HG03280 (cell line): ENCODE results near the gene ABHD1.
"Not testable (repeated sequence)": the region's sequence is repeated elsewhere in the genome, so short reads cannot be mapped to it uniquely, and the experiment has no call there.

Source experiments
- ATAC-seq: cut with Tn5 transposase; IDR thresholded peaks from one replicate; pipeline ENCODE4 v1.9.1; 2021; ENCODE audit warnings: mild to moderate bottlenecking, moderate library complexity; ENCODE audit not compliant: unreplicated experiment

The ABHD1 gene

DNA sequence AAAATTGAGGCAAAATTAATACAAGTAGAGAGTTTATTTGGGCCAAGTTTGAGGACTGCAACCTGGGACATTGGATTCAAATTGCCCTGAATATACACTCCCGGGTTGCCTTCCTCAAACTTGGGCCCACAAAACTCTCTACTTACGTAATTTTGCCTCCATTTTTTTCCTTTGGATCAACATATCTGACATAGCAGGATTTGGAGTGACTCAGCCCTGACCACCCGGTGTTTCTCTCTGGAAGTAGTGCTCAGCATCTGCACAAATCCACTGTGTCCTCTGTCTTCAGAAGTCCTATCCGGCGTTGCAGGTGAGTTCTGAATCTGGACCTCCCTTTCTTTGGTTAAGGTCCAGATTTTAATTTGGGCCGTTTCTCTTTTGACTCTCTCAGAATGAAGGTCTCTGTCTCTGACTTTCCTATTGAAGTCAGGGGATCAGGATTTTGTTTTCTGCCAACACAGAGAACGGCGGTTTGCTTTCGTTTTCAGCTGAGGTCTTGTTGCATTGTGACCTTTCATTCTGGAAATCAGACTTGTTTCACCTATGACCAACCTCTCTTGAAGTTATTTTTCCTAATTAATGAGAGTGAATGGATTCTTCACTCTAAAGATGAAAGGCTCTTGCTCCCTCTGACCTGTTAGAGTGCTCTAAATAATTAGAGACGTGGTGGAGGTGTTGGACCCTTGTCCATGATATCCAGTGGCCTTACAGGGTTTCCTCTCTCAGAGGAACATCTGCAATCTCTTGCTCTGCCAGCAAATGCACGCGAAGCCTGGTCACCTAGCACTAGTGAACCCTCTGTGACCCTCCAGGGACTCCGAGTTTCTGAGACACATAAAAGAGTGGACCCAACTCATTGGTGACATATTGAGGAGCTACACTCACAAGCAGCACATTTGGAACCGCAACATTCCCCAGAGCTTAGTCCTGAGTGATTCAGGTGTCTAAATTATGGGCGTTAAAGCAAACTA lies 38.8 kb downstream of the ABHD1 start:
- no peak for ATAC-seq

DNA sequence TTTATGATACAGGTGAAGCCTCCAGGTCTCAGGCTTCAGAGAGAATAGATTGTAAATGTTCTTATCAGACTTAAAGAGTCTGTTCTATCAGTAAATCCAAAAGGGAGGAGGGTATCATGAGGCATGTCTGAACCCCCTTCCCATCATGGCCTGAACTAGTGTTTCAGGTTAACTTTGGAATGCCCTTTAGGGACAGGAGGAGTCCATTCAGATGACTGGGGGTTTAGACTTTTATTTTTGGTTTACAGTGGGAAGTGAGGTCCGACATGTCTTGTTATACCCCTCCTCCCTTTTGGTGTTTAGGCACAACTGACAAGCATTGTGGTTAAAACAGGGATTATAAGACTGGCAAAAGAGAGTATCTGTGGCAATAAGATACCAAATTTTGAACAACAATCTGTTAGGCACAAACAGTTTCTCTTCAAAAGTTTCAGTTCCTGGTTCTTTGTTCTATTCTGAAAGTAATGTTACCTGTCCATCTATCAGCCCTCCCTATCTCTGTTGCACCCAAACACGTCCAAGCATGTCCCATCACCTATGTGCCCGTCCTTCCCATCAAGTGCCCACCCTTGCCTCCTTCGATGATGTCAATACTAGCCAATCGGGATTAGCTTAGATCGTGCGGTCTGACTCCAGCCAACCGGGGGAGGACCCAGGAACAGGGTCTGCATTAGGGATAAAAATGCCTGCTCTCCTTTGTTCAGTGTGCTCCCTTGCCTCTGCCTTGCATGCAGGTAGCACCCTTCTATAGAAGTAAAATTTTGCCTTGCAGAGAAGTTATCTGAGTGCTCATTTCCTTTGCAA lies 41.5 kb downstream of the ABHD1 start:
- peak; percentile 61 for ATAC-seq

DNA sequence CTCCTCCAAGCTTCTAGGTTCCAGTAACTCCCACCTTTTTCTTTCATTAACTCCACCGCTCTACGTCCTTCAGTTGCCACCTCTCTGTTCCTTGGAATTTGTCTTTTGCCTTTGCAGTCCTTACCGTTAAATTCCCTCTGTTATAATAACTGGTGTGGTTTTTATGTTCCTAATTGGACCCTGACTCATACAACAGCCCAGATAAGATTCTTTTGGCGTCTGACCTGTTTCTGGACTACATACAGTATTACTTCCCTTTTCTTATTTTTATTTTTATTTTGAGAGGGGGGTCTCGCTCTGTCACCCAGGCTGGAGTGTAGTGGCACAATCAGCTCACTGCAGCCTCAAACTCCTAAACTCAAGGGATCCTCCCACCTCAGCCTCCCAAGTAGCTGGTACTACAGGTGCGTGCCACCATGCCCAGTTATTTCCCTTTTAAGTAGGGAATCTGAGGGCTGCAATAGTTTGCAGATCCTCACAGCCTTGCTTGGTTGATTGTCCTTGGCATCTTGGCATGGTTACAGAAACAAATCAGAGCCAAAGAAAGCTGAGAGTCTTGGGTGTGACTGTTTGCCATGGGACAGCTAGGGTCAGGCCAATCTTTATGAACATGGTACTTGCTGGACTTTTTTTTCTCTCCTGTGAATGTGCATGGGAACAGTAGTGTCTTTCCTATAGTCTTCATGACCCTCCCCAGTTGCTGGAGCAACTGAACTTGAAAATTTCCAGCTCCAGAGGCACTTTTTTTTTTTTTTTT lies 47.1 kb downstream of the ABHD1 start:
- ATAC-seq: no peak

DNA sequence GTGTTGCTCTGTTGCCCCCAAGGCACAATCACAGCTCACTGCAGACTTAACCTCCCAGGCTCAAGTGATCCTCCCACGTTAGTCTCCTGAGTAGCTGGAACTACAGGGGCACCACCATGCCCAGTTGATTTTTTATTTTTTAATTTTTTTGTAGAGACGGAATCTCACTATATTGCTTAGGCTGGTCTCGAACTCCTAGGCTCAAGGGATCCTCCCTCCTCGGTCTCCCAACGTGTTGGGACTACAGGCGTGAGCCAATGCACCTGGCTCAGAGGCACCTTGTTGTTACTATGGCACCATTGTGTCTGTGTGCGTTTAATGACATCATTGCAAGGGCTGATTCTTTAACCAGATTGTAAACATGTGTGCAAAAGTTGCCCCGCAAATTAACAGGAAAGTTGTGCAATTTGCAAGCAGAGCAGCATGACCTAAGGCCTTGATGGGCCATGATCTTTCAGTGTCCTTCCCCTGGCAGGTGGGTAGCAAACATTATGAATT lies 47.8 kb downstream of the ABHD1 start:
- ATAC-seq: no peak

DNA sequence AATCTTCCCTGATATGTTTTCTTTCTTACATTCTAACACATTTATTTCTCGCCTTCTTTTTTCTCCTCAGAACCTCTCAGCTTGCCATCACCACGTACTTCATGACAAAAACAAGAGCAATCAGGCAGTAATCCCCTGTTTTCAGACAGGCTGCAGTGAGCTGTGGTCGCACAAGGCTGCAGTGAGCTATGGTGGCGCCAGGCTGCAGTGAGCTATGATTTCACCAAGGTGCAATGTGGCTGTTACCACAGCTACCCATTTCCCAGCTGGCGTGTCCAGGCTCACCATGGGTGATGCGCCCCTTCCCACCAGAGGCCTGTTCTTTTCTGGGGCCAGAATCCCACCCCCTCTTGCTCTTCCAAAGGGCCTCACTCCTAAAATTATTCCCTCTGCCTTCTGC lies 51.0 kb downstream of the ABHD1 start:
- ATAC-seq: no peak

DNA sequence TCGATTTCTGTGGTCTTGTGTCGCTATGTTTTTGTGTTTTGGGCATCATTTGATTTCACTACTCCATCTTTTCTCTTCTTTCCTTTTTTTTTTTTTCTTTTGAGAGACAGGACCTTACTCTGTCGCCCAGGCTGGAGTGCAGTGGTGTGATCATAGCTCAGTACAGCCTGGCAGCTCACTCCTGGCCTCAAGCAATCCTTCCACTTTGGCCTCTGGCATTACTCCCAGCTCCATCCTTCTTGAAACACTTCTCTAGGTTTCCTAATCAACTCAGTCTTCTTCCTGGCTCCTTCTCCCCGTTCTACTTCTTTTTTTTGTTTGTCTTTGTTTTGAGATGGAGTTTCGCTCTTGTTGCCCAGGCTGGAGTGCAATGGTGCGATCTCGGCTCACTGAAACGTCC lies 51.7 kb downstream of the ABHD1 start:
- ATAC-seq: no peak

DNA sequence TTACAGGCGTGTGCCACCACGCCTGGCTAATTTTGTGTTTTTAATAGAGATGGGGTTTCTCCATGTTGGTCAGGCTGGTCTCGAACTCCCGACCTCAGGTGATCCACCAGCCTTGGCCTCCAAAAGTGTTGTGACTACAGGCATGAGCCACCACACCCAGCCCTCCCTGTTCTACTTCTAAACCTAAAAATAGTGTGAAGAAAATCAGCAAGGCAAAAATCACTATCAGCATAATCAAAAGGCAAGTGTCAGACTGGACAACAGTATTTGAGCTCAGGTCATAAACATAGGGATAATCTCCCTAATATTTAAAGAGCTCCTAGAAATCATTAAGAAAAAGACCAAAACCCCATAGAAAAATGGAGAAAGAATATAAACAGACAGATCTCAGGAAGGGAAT lies 52.2 kb downstream of the ABHD1 start:
- not testable (repeated sequence) for ATAC-seq

DNA sequence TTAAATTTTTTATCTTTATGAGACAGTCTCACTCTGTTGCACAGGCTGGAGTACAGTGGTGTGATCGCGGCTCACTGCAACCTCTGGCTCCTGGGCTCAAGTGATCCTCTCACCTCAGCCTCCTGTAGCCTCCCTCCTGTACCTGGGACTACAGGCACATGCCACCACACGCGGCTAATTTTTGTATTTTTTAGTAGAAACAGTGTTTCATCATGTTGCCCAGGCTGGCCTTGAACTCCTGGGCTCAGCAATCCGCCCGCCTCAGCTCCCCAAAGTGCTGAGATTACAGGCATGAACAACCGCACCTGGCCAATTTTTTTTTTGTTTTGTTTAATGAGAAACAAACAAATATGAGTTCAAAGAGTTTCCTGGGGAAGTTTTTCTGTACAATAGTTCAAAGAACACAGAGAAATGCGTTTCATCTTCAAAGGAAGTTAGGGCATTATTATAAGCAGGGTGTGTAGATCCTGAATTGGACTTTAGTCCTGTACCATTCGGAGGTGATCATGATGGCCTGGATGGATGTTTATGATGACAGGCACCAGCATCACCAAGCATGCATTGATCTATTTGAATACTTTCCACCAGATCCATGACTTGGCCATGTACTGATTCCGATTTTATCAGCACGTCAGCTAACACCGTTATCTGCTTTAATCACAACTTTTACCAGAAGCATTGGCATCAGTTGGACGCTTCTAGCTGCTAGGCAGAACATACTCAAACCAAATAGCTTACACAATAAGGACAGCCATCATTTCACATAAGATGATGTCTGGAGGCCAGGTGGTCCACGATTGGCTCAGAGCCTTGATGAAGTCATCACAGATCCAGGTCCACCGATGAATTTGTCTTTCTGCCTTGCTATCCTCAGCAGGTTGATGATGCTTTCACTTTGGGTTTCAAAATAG lies 54.1 kb downstream of the ABHD1 start:
- no peak for ATAC-seq

DNA sequence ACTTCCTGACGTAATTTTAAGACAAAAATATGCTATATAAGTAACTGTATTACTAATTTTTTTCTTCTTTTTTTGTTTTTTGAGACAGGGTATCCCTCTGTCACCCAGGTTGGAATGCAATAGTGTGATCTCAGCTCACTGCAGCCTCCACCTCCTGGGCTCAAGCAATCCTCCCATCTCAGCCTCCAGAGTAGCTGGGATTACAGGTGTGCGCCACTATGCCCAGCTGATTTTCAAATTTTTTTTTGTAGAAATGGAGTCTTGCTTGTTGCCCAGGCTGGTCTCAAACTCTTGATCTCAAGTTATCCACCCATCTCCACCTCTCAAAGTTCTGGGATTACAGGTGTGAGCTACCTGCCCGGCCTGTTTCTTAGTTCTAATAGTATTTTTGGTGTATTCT lies 54.9 kb downstream of the ABHD1 start:
- ATAC-seq: no peak

DNA sequence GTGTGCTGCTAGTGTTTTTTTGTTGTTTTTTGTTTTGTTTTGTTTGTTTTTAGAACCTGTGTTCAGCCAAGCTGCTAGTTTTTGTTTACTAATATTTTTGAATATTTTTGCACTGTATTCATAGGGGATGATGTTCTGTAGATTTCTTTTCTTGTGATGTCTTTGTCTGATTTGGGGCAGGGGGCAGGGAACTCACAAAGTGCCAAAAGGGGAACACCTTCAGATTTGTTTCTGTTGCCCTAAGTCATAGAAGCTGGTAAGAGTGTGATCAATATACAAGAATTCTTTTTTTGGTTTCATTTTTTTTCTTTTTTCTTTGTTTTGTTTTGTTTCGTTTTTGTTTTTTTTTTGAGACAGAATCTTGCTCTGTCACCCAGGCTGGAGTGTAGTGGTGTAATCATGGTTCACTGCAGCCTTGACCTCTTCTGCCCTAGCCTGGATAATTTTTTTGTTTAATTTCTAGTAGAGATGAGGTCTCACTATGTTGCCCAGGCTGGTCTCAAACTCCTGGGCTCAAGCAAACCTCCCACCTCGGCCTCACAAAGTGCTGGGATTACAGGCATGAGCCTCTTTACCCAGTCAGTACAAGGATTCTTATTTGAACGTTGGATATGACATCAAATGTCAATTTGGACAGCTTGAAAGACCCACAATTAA lies 55.9 kb downstream of the ABHD1 start:
- ATAC-seq: no peak
